Esophagus squamous epithelium (tissue), 4 donors: Measurements from ENCODE around the gene GGTLC1.
"Not testable (repeated sequence)": the region's sequence is repeated elsewhere in the genome, so short reads cannot be mapped to it uniquely, and the experiment has no call there.

Experiments
- POLR2A ChIP-seq, 4 donors: fragments of 450-650 bp; IDR thresholded peaks; one replicate each; pipeline ENCODE4 v1.6.1; 2017; ENCODE audit warnings: antibody characterized with exemption in 4 of 4, mild to moderate bottlenecking in 4 of 4, moderate library complexity in 3 of 4
- TF ChIP-seq, protein P1 (sequence below), 6 experiments: fragments of 450-650 bp in 4 of 6; fragments of 200-600 bp in 2 of 6; sonication (generic) in 2 of 6; IDR thresholded peaks; one replicate each; pipeline ENCODE4 v1.5.1; 2016 to 2019; ENCODE audit warnings: antibody characterized with exemption in 6 of 6, mild to moderate bottlenecking in 4 of 6, moderate library complexity in 4 of 6

DNA sequence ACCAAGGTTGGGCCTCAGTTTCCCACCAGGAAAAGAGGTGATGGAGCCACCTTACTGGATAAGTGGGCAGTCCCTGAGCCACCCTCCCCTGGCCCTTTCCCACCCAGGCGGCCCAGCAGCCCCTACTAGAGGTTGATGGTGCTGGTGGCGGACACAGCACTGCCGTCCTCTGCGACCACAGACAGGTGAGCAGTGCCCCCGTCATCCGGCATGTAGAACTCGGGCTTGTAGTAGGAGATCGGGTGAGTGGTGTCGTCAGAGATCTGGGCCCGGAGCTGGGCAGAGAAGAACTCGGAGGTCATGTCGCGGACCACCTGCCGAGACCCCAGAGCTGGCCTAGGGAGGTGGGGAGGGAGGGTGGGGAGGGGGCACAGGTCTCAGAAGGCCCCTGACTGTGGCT lies 2.3 kb downstream of the GGTLC1 start:
- TF ChIP-seq, protein P1, sequence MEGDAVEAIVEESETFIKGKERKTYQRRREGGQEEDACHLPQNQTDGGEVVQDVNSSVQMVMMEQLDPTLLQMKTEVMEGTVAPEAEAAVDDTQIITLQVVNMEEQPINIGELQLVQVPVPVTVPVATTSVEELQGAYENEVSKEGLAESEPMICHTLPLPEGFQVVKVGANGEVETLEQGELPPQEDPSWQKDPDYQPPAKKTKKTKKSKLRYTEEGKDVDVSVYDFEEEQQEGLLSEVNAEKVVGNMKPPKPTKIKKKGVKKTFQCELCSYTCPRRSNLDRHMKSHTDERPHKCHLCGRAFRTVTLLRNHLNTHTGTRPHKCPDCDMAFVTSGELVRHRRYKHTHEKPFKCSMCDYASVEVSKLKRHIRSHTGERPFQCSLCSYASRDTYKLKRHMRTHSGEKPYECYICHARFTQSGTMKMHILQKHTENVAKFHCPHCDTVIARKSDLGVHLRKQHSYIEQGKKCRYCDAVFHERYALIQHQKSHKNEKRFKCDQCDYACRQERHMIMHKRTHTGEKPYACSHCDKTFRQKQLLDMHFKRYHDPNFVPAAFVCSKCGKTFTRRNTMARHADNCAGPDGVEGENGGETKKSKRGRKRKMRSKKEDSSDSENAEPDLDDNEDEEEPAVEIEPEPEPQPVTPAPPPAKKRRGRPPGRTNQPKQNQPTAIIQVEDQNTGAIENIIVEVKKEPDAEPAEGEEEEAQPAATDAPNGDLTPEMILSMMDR (IDR thresholded peaks at IDR 0.05): not testable (repeated sequence)
- TF ChIP-seq POLR2A (IDR thresholded peaks at IDR 0.05): not testable (repeated sequence)
